ENCODE data around the gene NADSYN1. TPM values are rescaled to one million over a fixed set of nuclear protein-coding genes. Genes with fewer than 3 reads are reported as not detected.

Gene NADSYN1
- total RNA-seq, 1 donor from 2014 or later, result 85.2 TPM

DNA sequence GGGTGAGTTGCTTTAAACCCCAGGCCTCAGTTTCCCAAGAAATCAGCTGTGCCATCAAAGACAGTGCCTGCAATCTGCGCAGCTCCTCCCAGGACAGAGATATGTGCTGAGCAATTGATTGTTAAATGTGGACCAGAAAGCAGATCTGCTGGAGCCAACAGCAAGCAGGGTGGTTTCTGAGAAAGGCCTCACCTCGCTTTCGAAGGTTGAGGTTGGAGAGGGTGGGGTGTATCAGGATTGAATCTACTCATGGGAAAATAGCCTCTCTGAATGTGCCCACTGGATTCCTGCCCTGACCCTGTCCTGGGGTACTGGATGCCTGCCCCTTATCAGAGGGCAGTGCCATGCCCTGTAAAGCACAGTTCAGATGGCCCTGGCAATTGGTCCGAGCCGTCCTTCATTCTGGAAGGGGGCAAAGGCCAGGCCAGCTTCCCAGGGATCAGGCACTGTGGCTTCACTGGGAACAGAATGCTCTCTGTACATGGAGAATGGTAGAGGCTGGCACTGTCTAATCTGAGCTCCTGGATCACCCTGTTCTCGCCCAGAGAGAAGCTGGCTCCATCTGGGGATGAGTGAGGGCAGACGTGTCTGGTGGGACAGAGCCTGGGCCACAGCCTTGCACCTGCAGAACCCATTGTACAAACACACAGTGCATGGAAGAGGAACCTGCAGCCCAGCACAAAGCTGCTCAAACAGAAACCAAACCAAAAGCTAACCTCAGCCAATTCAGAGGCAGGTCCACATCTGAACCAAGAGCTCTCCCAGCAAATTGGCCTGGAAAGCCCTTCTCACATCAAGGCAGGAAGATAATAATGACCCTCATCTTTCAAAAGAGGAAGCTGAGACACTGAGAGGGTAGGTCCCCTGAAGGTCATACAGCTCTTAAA lies 20.0 kb upstream of the NADSYN1 start:
- DNase-seq (ENCODE audit: low spot score) (no peak), ATAC-seq (peak; percentile 8)

GRCh38 chr11:71433648-71434450 lies 19.2 kb upstream of the NADSYN1 start:
- no peak for DNase-seq (ENCODE audit: low spot score)
- intact Hi-C loops (cut with DNase I), result no loop called here

More for the DNA sequence above, 20.0 kb upstream of the NADSYN1 start:
- intact Hi-C loops (cut with DNase I), result no loop called here

DNA sequence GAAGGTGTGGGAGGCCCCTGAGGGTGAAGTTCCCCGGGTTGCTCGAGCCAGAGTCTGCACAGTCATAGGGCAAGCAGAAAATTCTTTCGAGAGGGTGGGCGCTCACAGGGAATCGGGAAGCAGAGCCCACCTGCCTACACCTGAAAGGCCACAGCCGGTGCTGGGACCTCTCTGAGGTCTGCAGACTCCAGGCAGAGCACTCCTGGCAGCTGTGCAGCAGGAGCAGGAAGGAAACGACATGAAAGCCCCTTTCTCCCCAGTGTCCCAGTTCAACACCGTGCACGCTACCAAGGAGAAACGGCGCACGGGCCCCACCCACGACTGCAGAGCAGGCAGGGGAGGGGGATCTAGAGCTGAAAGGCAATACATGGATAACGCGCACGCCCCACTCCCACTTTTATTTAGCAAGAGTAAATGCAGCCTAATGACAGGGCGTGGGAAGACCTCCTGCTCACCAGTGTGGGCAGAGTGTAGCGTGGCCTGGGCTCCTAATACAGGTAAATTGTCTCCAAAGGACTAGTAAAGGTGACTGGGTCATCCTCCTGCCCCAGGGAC lies 18.4 kb upstream of the NADSYN1 start:
- intact Hi-C loops (cut with DNase I), result no loop called here
- DNase-seq (ENCODE audit: low spot score) (no peak), ATAC-seq (no peak)

More at GRCh38 chr11:71433648-71434450, 19.2 kb upstream of the NADSYN1 start:
- peak; percentile 89 for ATAC-seq

DNA sequence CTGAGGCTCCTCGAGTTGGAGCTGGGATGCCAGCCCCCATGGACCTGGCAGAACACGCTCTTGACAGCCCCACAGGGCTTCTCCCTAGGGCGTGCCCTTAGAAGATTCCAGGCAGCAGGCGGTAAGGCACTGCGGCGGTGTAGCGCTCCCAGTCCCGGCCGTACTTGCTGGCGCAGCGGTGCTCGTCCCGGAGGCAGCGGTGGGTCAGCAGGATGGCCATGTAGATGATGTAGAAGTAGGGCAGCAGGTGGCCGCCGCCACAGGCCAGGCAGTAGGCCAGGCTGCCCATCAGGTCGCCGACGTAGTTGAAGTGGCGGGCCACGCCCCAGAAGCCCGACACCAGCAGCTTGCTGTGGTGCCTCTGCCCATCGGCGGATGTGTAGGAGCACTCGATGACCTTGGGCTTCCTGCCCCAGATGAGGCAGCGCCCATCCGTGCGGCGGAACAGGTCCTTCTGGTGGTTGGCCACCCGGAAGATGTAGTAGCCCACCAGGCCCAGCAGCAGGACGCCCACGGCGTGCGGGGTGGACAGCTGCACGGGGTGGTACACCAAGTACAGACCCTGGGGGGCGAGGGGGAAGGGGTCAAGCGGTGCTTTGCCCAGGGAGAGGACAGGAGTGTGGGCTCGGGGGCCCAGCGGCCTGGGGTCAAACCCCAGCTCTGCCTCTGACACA lies 17.6 kb upstream of the NADSYN1 start:
- no peak for ATAC-seq
- intact Hi-C loops (cut with DNase I), result no loop called here
- DNase-seq (ENCODE audit: low spot score), result no peak

- intact Hi-C loops (cut with DNase I), result no loop called here
Observed at GRCh38 chr11:71436861-71437260, 16.1 kb upstream of the NADSYN1 start.

GRCh38 chr11:71437399-71437798 lies 15.6 kb upstream of the NADSYN1 start:
- DNase-seq (ENCODE audit: low spot score), result no peak
- ATAC-seq, result no peak
- intact Hi-C loops (cut with DNase I), result no loop called here

More at GRCh38 chr11:71436861-71437260, 16.1 kb upstream of the NADSYN1 start:
- ATAC-seq, result no peak
- no peak for DNase-seq (ENCODE audit: low spot score)

DNA sequence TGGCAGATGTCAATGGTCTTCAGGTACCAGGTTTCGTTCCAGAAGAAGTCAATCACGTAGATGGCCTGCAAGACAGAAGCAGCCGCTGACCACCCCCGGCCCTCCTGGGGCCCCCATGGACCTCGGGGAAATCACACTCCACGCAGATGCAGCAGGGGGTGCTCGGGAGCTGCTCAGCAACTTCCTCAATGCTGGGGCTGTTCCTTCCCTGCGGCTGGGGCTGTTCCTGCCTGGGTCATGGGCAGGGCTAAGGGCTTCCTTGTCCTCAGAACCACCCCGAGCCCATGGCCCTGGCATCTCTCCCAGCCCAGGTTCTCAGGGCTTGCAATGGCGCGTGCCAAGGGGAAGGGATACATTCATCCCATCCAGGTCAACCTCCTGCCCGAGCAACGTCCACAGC lies 15.1 kb upstream of the NADSYN1 start:
- DNase-seq (ENCODE audit: low spot score) (no peak), ATAC-seq (no peak)
- intact Hi-C loops (cut with DNase I), result no loop called here

DNA sequence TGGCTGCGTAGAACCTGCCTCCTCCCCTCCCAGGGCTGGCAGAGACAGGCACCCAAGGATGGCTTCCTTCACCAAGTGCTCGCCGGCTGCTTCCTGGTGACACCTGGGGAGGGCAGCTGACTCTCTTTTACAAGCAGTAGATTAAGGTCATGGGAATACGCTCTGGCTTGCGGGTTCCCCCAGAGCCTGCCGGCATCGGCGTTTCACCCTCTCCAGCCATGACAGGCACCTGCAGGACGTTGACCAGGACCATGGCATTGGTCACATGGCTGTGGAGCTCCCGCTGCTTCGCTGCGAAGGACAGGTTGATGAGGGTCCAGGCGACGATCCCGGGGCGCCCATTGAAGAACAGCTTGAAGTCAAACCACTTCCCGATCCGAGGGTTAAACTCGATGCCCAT lies 14.4 kb upstream of the NADSYN1 start:
- DNase-seq (ENCODE audit: low spot score), result no peak
- intact Hi-C loops (cut with DNase I), result no loop called here
- no peak for ATAC-seq

- DNase-seq (ENCODE audit: low spot score) (no peak), ATAC-seq (no peak)
- intact Hi-C loops (cut with DNase I), result no loop called here
Observed at GRCh38 chr11:71440021-71440755, 12.8 kb upstream of the NADSYN1 start.

GRCh38 chr11:71441251-71441650 lies 11.8 kb upstream of the NADSYN1 start:
- DNase-seq (ENCODE audit: low spot score) (no peak), ATAC-seq (no peak)
- intact Hi-C loops (cut with DNase I), result no loop called here

DNA sequence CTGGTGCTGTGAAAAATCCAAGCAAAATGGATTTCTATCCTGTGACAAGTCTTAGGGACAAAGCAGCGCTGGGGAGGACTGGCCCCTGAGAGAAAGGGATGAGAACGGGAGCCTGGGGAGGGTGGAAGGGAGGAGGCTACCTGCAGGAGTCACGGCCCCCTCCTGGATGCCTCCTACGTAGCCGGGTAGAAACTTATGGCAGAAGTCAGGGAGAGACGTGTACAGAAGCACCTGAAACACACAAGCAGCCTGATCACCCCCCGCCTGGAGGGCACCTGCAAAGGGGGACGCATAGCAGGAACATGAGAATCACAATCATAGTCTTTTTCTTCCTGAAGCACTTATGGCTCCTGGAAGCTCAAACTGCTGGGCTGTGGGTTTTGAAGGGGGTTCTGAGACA lies 10.9 kb upstream of the NADSYN1 start:
- intact Hi-C loops (cut with DNase I), result no loop called here
- ATAC-seq, result no peak
- no peak for DNase-seq (ENCODE audit: low spot score)

DNA sequence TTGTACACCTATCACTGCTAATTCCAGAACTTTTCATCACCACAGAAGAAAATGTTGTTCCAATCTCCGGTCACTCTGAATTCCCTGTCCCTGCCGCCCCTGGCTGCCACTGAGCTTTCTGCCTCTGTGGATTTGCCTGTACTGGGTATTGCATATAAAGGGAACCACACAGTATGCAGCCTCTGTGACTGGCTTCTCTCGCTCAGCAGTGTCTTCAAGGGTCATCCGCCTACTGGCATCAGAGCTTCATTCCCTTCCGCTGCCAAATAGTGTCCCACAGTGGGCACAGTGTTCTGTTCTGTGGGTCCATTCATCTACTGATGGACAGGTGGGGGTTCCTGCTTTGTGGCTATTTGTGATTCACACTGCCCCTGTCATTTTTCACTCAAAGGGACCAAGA lies 10.1 kb upstream of the NADSYN1 start:
- intact Hi-C loops (cut with DNase I), result no loop called here
- DNase-seq (ENCODE audit: low spot score) (no peak), ATAC-seq (no peak)

DNA sequence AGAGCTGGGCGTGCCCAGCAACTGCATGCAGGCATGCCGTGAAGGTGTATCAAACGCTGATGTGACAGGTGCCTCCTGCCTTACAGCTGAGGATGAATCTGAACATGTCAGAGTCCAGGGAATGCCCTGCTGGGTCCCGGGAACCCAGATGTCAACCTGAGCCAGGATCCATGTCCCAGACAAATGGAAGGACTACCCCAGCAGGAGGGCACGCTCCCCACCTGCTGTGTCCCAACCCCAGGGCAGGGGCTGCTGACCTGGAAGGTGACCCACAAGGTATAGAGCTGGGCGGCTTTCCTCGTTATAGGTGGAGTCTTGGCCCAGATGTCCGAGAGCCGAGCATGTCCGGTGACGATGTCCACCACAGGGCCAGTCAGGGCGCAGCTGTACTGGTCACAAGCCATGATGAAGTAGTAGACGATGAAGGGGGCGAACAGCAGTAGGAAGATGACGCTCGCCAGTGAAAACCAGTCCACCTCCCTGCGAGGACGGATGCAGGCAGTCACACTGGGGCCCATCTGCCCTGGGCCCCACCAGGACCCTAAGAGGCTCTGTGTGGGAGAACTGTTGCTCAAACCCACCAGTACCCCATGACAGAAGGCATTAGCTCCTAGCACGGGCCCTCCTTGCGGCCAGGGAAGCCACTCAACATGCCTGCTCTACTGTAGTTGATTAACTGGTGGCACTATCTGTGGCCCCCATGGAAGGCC lies 9.1 kb upstream of the NADSYN1 start:
- ATAC-seq (no peak), DNase-seq (ENCODE audit: low spot score) (no peak)
- intact Hi-C loops (cut with DNase I), result no loop called here

DNA sequence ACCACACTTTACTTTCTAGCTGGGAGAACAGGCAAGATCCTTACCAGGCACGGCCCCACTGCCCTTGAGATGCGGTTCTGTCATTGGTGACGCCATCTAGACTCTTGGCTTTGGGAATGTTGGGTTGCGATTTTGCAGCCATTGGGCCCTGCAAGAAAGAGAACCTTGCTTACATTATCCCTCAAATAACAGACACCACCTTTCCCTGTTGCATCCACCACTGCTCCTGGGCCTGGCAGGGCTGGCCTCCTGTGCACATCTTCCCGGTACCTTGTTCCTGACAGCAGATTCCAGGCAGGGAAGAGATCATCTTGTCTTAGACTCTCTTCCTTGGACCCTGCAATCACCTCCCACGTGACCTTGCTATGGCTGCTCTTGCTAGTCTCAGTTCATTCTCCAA lies 8.2 kb upstream of the NADSYN1 start:
- intact Hi-C loops (cut with DNase I), result no loop called here
- no peak for DNase-seq (ENCODE audit: low spot score)
- ATAC-seq, result no peak

DNA sequence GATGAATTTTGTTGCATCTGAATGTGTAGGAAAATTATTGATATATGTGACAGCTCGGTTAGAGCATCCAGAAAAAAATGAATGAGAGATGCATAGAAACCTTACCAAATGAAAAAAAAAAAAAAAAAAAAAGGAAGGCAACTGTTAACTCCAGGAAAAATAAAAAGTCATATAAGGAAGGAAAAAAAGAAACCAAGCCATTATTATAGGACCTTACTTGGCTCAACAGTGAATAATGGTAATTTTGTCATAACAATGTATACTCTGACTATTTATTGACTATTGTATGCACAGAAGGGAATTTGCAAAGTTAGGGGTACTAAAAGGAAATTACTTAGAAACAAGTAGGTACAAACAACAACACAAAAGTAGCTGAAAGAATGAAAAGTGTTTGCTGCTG lies 6.9 kb upstream of the NADSYN1 start:
- ATAC-seq, result no peak
- no peak for DNase-seq (ENCODE audit: low spot score)
- intact Hi-C loops (cut with DNase I), result no loop called here

GRCh38 chr11:71446942-71447688 lies 5.9 kb upstream of the NADSYN1 start:
- ATAC-seq, result peak; percentile 72
- intact Hi-C loops (cut with DNase I), result no loop called here
- no peak for DNase-seq (ENCODE audit: low spot score)

- DNase-seq (ENCODE audit: low spot score), result peak; percentile 76
- intact Hi-C loops (cut with DNase I), result no loop called here
Observed at GRCh38 chr11:71447791-71448256, 5.2 kb upstream of the NADSYN1 start.

More at GRCh38 chr11:71447791-71448256, 5.2 kb upstream of the NADSYN1 start:
- peak; percentile 41 for ATAC-seq

All from sciatic nerve (tissue), 2 donors.